GM12891 (cell line): ENCODE measurements around the gene CTSW.

Experiments used
- PAX5 ChIP-seq: IDR thresholded peaks from 2 replicates; pipeline ENCODE4 v1.6.1; 2011; ENCODE audit warnings: low read length, moderate library complexity, mild to moderate bottlenecking; ENCODE audit not compliant: insufficient read depth, severe bottlenecking
- POLR2A ChIP-seq: IDR thresholded peaks from 2 replicates; pipeline ENCODE4 v1.6.1; 2011; ENCODE audit warnings: low read depth, low read length, control low read depth
- POLR2AphosphoS5 ChIP-seq: IDR thresholded peaks from 2 replicates; pipeline ENCODE4 v1.6.1; 2011; ENCODE audit warnings: low read depth, low read length, control low read depth
- SPI1 ChIP-seq: IDR thresholded peaks from 2 replicates; pipeline ENCODE4 v1.6.1; 2011; ENCODE audit warnings: low read depth, low read length, control low read depth
- TAF1 ChIP-seq: IDR thresholded peaks from 2 replicates; pipeline ENCODE4 v1.6.1; 2011; ENCODE audit warnings: low read depth, low read length, control low read depth

DNA sequence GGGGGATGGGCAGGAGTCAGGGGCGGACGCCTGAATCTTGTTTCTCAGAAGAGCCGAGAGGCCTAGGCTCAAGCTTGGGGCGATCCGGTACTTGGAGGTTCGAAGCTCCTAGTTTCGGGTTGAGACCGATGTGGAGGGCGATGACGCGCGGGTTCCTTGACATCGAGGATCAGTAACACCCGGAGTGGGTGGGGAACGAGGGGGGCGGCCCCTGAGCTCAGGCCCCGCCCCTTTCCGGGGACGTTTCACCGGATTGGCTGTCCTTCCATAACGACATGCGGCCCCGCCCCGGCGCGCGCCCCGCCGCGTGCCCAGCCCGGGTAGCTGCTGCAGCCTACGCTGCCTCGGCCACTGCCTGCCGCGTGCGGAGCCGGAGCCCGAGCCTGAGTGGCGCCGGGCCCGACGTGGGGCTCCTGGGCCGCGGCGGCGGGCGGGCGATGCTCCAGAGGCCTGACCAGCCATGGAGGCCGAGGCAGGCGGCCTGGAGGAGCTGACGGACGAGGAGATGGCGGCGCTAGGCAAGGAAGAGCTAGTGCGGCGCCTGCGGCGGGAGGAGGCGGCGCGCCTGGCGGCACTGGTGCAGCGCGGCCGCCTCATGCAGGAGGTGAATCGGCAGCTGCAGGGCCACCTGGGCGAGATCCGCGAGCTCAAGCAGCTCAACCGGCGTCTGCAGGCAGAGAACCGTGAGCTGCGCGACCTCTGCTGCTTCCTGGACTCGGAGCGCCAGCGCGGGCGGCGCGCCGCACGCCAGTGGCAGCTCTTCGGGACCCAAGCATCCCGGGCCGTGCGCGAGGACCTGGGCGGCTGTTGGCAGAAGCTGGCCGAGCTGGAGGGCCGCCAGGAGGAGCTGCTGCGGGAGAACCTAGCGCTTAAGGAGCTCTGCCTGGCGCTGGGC, 10.9 kb downstream of the CTSW start, which contains the start of gene CCDC85B:
- TF ChIP-seq POLR2A (peak; percentile 80), TAF1 (peak; percentile 55; the same call in 1 of the 2 replicates), POLR2AphosphoS5 (peak; percentile 77), SPI1 (no peak), PAX5 (no peak)
